HepG2 (cell line): ENCODE measurements around the gene CCDC183. TPM values are rescaled to one million over a fixed set of nuclear protein-coding genes. Genes with fewer than 3 reads are reported as not detected.

ENCODE experiments used
- ATF3 ChIP-seq: sonication (generic); formaldehyde crosslinking; IDR thresholded peaks from 2 replicates; pipeline ENCODE4 v1.4.0; 2020; ENCODE audit warnings: missing genetic modification reagents
- ERF ChIP-seq: IDR thresholded peaks from 2 replicates; pipeline ENCODE4 v1.6.1; 2018; ENCODE audit warnings: missing biosample characterization, missing genetic modification reagents
- HNRNPK ChIP-seq: fragments of 200-400 bp; formaldehyde crosslinking; IDR thresholded peaks from 2 replicates; pipeline ENCODE4 v1.6.1; 2018; ENCODE audit warnings: low read length, low read depth, moderate library complexity, mild to moderate bottlenecking; ENCODE audit not compliant: poor library complexity, severe bottlenecking
- HOXA5 ChIP-seq: sonication (generic); formaldehyde crosslinking; IDR thresholded peaks from 2 replicates; pipeline ENCODE4 v1.4.0; 2020; ENCODE audit warnings: missing genetic modification reagents
- MAF1 ChIP-seq: sonication (generic); formaldehyde crosslinking; IDR thresholded peaks from 2 replicates; pipeline ENCODE4 v1.5.0; 2020; ENCODE audit warnings: missing genetic modification reagents, borderline replicate concordance
- NCOA1 ChIP-seq: sonication (generic); formaldehyde crosslinking; IDR thresholded peaks from 2 replicates; pipeline ENCODE4 v1.9.0; 2021; ENCODE audit warnings: missing genetic modification reagents
- POLR2G ChIP-seq: fragments of 200-400 bp; formaldehyde crosslinking; IDR thresholded peaks from 2 replicates; pipeline ENCODE4 v1.6.1; 2018; ENCODE audit warnings: mild to moderate bottlenecking, low read depth, low read length, moderate library complexity
- RAD51 ChIP-seq: fragments of 450-650 bp; IDR thresholded peaks from 2 replicates; pipeline ENCODE4 v1.6.1; 2016; ENCODE audit warnings: borderline replicate concordance
- RBFOX2 ChIP-seq: fragments of 200-400 bp; formaldehyde crosslinking; IDR thresholded peaks from 2 replicates; pipeline ENCODE4 v1.6.1; 2017; ENCODE audit warnings: low read depth, mild to moderate bottlenecking, low read length
- RORA ChIP-seq: sonication (generic); formaldehyde crosslinking; IDR thresholded peaks from 2 replicates; pipeline ENCODE4 v1.5.0; 2020; ENCODE audit warnings: mild to moderate bottlenecking, missing genetic modification reagents, moderate library complexity
- SALL1 ChIP-seq: sonication (generic); formaldehyde crosslinking; IDR thresholded peaks from 2 replicates; pipeline ENCODE4 v1.8.0; 2022; ENCODE audit warnings: mild to moderate bottlenecking, missing genetic modification reagents
- SOX13 ChIP-seq, 3 experiments: fragments of 450-650 bp in 1 of 3; sonication (generic) in 1 of 3; formaldehyde crosslinking in 1 of 3; IDR thresholded peaks in 2 of 3; conservative IDR thresholded peaks in 1 of 3; 2 replicates each; pipeline versions ENCODE4 v1.5.0 to v1.6.1; 2016 to 2020; ENCODE audit warnings: antibody characterized with exemption in 1 of 3, mild to moderate bottlenecking in 1 of 3, missing compliant biosample characterization in 1 of 3, missing genetic modification reagents in 1 of 3, moderate library complexity in 1 of 3
- TCF12 ChIP-seq, 2 experiments: fragments of 450-650 bp in 1 of 2; sonication (generic) in 1 of 2; formaldehyde crosslinking in 1 of 2; IDR thresholded peaks; 2 replicates each; pipeline versions ENCODE4 v1.6.1 to v1.8.0; 2017 to 2022; ENCODE audit warnings: antibody characterized with exemption in 1 of 2, mild to moderate bottlenecking in 1 of 2, missing genetic modification reagents in 1 of 2, moderate library complexity in 1 of 2
- YEATS2 ChIP-seq: sonication (generic); formaldehyde crosslinking; IDR thresholded peaks from 2 replicates; pipeline ENCODE4 v1.4.0; 2020; ENCODE audit warnings: missing genetic modification reagents, borderline replicate concordance
- ZBTB1 ChIP-seq: sonication (generic); formaldehyde crosslinking; IDR thresholded peaks from 2 replicates; pipeline ENCODE4 v1.4.0; 2020; ENCODE audit warnings: missing genetic modification reagents, borderline replicate concordance
- ZBTB8A ChIP-seq: sonication (generic); formaldehyde crosslinking; IDR thresholded peaks from 2 replicates; pipeline ENCODE4 v1.4.0; 2020; ENCODE audit warnings: mild to moderate bottlenecking, low read depth, missing genetic modification reagents, borderline replicate concordance
- ZNF350 ChIP-seq: sonication (generic); formaldehyde crosslinking; IDR thresholded peaks from 2 replicates; pipeline ENCODE4 v1.4.0; 2020; ENCODE audit warnings: mild to moderate bottlenecking, low read depth, missing genetic modification reagents, borderline replicate concordance
- ZNF382 ChIP-seq: sonication (generic); formaldehyde crosslinking; IDR thresholded peaks from 2 replicates; pipeline ENCODE4 v1.5.0; 2020; ENCODE audit warnings: missing genetic modification reagents, mild to moderate bottlenecking, borderline replicate concordance
- ZNF468 ChIP-seq: sonication (generic); formaldehyde crosslinking; IDR thresholded peaks from 2 replicates; pipeline ENCODE4 v1.8.0; 2022; ENCODE audit warnings: mild to moderate bottlenecking, moderate library complexity, missing genetic modification reagents
- ZNF598 ChIP-seq: sonication (generic); formaldehyde crosslinking; IDR thresholded peaks from 2 replicates; pipeline ENCODE4 v1.5.1; 2020; ENCODE audit warnings: mild to moderate bottlenecking, missing genetic modification reagents, borderline replicate concordance
- ZNF724P ChIP-seq: sonication (generic); formaldehyde crosslinking; IDR thresholded peaks from 2 replicates; pipeline ENCODE4 v1.8.0; 2022; ENCODE audit warnings: missing genetic modification reagents, borderline replicate concordance
- ZSCAN21 ChIP-seq: sonication (generic); formaldehyde crosslinking; IDR thresholded peaks from 2 replicates; pipeline ENCODE4 v1.8.0; 2022; ENCODE audit warnings: mild to moderate bottlenecking, missing genetic modification reagents, moderate library complexity, borderline replicate concordance
- polyA plus RNA-seq, 8 experiments: library from polyadenylated mRNA; depleted of rRNA in 3 of 8; stranded (reverse) in 7 of 8; unstranded in 1 of 8; fragments of >200 nt; fragmentation: Illumina TruSeq in 4 of 8; extraction: Trizol in 4 of 8; gene quantifications; 2 replicates each; pipeline versions ENCODE4 v1.2.1 to v1.2.3, GENCODE V29; 2011 to 2016; ENCODE audit warnings: low read depth in 4 of 8, missing spikeins in 1 of 8, mixed read lengths in 1 of 8; ENCODE audit not compliant: insufficient read depth in 1 of 8
- total RNA-seq, 5 experiments: library from RNA; depleted of rRNA; stranded (reverse); fragments of >200 nt; fragmentation: Illumina TruSeq; extraction: Trizol; gene quantifications; 2 replicates each; pipeline ENCODE4 v1.2.3, GENCODE V29; 2016; ENCODE audit warnings: low read depth in 1 of 5
- TF ChIP-seq, protein P1 (sequence below): sonication (generic); formaldehyde crosslinking; IDR thresholded peaks from 2 replicates; pipeline ENCODE4 v1.5.1; 2020; ENCODE audit warnings: mild to moderate bottlenecking, missing genetic modification reagents, moderate library complexity
- TF ChIP-seq, protein P2 (sequence below): sonication (generic); formaldehyde crosslinking; IDR thresholded peaks from 2 replicates; pipeline ENCODE4 v1.5.1; 2020; ENCODE audit warnings: mild to moderate bottlenecking, missing genetic modification reagents, moderate library complexity

Gene CCDC183
- total and polyA plus RNA-seq, 2 of the 13 experiments (the other 11 are each of a cell fraction or from before 2014, with no cell fraction given), result 5.0 to 66.4 TPM

DNA sequence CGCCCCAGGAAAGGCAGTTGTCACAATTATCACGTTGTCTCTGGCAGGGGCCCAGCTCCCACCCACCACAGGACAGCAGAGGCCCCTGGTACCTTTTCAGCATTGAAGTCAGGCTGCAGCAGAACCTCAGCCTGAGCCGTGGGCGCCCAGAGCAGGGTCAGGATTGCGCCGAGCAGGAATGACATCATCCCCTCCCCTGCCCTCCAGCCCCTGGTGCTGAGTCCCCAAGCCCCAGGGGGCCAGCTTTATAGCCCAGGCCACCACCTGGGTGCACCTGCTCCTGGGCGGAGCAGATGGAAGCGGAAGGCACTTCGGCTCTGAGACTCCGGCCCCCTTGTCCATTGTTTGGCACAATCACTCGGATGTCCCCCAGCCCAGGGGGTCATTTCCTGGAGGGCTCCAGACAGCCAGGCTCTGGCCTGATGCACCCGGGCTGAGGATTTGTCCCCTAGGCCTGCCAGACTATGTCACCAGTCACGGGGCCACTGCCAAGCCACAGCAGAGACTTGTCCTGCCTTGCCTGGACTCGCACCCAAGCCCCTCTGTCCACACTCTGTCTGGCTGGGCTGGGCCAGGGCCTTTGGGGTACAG is 31.7 kb upstream of the CCDC183 start, which contains the start of gene LCN15 (continued):
- TF ChIP-seq ZBTB8A, result no peak
- no peak for TF ChIP-seq TCF12 (IDR thresholded peaks at IDR 0.05)
- TF ChIP-seq TCF12 (CRISPR knock-in tag; IDR thresholded peaks at IDR 0.05), result no peak
- TF ChIP-seq RAD51, result no peak
- no peak for TF ChIP-seq ZNF468
- TF ChIP-seq RBFOX2, result no peak
- no peak for TF ChIP-seq SOX13 (IDR thresholded peaks at IDR 0.05)
- 0 out of 4 replicates have a peak, but pooled peaks of 1 of the 2 experiments have one; percentile 8 for TF ChIP-seq SOX13 (CRISPR knock-in tag; conservative IDR thresholded peaks at IDR 0.05 in 1 of 2, IDR thresholded peaks at IDR 0.05 in 1 of 2)
- TF ChIP-seq ERF (CRISPR knock-in tag), result no peak
- TF ChIP-seq MAF1 (CRISPR knock-in tag), result no peak
- TF ChIP-seq ZNF598 (CRISPR knock-in tag), result peak; percentile 79; the same call in 1 of the 2 replicates
- TF ChIP-seq ZNF724P (CRISPR knock-in tag), result no peak
- no peak for TF ChIP-seq ZBTB1
- TF ChIP-seq HNRNPK, result no peak
- TF ChIP-seq NCOA1 (CRISPR knock-in tag), result no peak
- TF ChIP-seq ZNF350 (CRISPR knock-in tag), result no peak
- TF ChIP-seq HOXA5 (CRISPR knock-in tag), result no peak
- TF ChIP-seq, protein P1, sequence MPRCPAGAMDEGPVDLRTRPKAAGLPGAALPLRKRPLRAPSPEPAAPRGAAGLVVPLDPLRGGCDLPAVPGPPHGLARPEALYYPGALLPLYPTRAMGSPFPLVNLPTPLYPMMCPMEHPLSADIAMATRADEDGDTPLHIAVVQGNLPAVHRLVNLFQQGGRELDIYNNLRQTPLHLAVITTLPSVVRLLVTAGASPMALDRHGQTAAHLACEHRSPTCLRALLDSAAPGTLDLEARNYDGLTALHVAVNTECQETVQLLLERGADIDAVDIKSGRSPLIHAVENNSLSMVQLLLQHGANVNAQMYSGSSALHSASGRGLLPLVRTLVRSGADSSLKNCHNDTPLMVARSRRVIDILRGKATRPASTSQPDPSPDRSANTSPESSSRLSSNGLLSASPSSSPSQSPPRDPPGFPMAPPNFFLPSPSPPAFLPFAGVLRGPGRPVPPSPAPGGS (CRISPR knock-in tag), result peak; percentile 15; the same call in 1 of the 2 replicates
- TF ChIP-seq, protein P2, sequence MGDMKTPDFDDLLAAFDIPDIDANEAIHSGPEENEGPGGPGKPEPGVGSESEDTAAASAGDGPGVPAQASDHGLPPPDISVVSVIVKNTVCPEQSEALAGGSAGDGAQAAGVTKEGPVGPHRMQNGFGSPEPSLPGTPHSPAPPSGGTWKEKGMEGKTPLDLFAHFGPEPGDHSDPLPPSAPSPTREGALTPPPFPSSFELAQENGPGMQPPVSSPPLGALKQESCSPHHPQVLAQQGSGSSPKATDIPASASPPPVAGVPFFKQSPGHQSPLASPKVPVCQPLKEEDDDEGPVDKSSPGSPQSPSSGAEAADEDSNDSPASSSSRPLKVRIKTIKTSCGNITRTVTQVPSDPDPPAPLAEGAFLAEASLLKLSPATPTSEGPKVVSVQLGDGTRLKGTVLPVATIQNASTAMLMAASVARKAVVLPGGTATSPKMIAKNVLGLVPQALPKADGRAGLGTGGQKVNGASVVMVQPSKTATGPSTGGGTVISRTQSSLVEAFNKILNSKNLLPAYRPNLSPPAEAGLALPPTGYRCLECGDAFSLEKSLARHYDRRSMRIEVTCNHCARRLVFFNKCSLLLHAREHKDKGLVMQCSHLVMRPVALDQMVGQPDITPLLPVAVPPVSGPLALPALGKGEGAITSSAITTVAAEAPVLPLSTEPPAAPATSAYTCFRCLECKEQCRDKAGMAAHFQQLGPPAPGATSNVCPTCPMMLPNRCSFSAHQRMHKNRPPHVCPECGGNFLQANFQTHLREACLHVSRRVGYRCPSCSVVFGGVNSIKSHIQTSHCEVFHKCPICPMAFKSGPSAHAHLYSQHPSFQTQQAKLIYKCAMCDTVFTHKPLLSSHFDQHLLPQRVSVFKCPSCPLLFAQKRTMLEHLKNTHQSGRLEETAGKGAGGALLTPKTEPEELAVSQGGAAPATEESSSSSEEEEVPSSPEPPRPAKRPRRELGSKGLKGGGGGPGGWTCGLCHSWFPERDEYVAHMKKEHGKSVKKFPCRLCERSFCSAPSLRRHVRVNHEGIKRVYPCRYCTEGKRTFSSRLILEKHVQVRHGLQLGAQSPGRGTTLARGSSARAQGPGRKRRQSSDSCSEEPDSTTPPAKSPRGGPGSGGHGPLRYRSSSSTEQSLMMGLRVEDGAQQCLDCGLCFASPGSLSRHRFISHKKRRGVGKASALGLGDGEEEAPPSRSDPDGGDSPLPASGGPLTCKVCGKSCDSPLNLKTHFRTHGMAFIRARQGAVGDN (CRISPR knock-in tag), result peak; percentile 25; the same call in 1 of the 2 replicates
- TF ChIP-seq YEATS2 (CRISPR knock-in tag), result no peak
- TF ChIP-seq POLR2G, result no peak
- TF ChIP-seq ATF3 (CRISPR knock-in tag), result no peak
- no peak for TF ChIP-seq RORA (CRISPR knock-in tag)
- TF ChIP-seq ZNF382, result no peak
- no peak for TF ChIP-seq SALL1 (CRISPR knock-in tag)
- TF ChIP-seq ZSCAN21, result no peak
